HepG2 (cell line): Measurements from ENCODE around the gene CCNG1. TPM values are rescaled to one million over a fixed set of nuclear protein-coding genes. Genes with fewer than 3 reads are reported as not detected.

Source experiments
- AHR ChIP-seq: IDR thresholded peaks from 2 replicates; pipeline ENCODE4 v1.6.1; 2018; ENCODE audit warnings: missing genetic modification reagents, missing compliant biosample characterization
- FOXK2 ChIP-seq: fragments of 450-650 bp; IDR thresholded peaks from 2 replicates; pipeline ENCODE4 v1.6.1; 2016
- HOXA5 ChIP-seq: sonication (generic); formaldehyde crosslinking; IDR thresholded peaks from 2 replicates; pipeline ENCODE4 v1.4.0; 2020; ENCODE audit warnings: missing genetic modification reagents
- KDM3A ChIP-seq: IDR thresholded peaks from 2 replicates; pipeline ENCODE4 v1.6.1; 2018; ENCODE audit warnings: low read depth, missing compliant biosample characterization
- NFRKB ChIP-seq: fragments of 450-650 bp; IDR thresholded peaks from 2 replicates; pipeline ENCODE4 v1.6.1; 2017
- SP5 ChIP-seq: IDR thresholded peaks from 2 replicates; pipeline ENCODE4 v1.6.1; 2016; ENCODE audit warnings: low read depth, borderline replicate concordance
- TBL1XR1 ChIP-seq: fragments of 150-350 bp; IDR thresholded peaks from 2 replicates; pipeline ENCODE4 v1.6.1; 2014; ENCODE audit warnings: borderline replicate concordance, low read length; ENCODE audit not compliant: partially characterized antibody
- TBP ChIP-seq: sonication (generic); formaldehyde crosslinking; IDR thresholded peaks from 2 replicates; pipeline ENCODE4 v1.5.0; 2020; ENCODE audit warnings: missing genetic modification reagents
- U2AF2 ChIP-seq: fragments of 200-400 bp; formaldehyde crosslinking; IDR thresholded peaks from 2 replicates; pipeline ENCODE4 v1.6.1; 2017; ENCODE audit warnings: low read depth, mild to moderate bottlenecking, low read length
- ZBTB34 ChIP-seq: sonication (generic); formaldehyde crosslinking; IDR thresholded peaks from 2 replicates; pipeline ENCODE4 v1.8.0; 2022; ENCODE audit warnings: mild to moderate bottlenecking, missing genetic modification reagents
- ZFP36L2 ChIP-seq: sonication (generic); formaldehyde crosslinking; IDR thresholded peaks from 2 replicates; pipeline ENCODE4 v1.4.0; 2020; ENCODE audit warnings: missing genetic modification reagents
- ZFP37 ChIP-seq: sonication (generic); formaldehyde crosslinking; IDR thresholded peaks from 2 replicates; pipeline ENCODE4 v1.4.0; 2020; ENCODE audit warnings: missing genetic modification reagents, borderline replicate concordance
- ZFP41 ChIP-seq: sonication (generic); formaldehyde crosslinking; IDR thresholded peaks from 2 replicates; pipeline ENCODE4 v1.4.0; 2020; ENCODE audit warnings: mild to moderate bottlenecking, missing genetic modification reagents, borderline replicate concordance
- ZNF180 ChIP-seq: sonication (generic); formaldehyde crosslinking; IDR thresholded peaks from 2 replicates; pipeline ENCODE4 v1.4.0; 2020; ENCODE audit warnings: low read depth, missing genetic modification reagents, borderline replicate concordance
- ZNF20 ChIP-seq: sonication (generic); formaldehyde crosslinking; IDR thresholded peaks from 2 replicates; pipeline ENCODE4 v1.4.0; 2020; ENCODE audit warnings: mild to moderate bottlenecking, moderate library complexity, missing genetic modification reagents
- ZNF224 ChIP-seq: sonication (generic); formaldehyde crosslinking; IDR thresholded peaks from 2 replicates; pipeline ENCODE4 v1.5.0; 2020; ENCODE audit warnings: mild to moderate bottlenecking, missing genetic modification reagents
- ZNF557 ChIP-seq: sonication (generic); formaldehyde crosslinking; IDR thresholded peaks from 2 replicates; pipeline ENCODE4 v1.4.0; 2020; ENCODE audit warnings: missing genetic modification reagents
- ZNF709 ChIP-seq: sonication (generic); formaldehyde crosslinking; IDR thresholded peaks from 2 replicates; pipeline ENCODE4 v1.5.0; 2020; ENCODE audit warnings: mild to moderate bottlenecking, missing genetic modification reagents
- ZNF841 ChIP-seq: sonication (generic); formaldehyde crosslinking; IDR thresholded peaks from 2 replicates; pipeline ENCODE4 v1.8.1; 2023; ENCODE audit warnings: missing genetic modification reagents, borderline replicate concordance
- polyA plus RNA-seq, 8 experiments: library from polyadenylated mRNA; depleted of rRNA in 3 of 8; stranded (reverse) in 7 of 8; unstranded in 1 of 8; fragments of >200 nt; fragmentation: Illumina TruSeq in 4 of 8; extraction: Trizol in 4 of 8; gene quantifications; 2 replicates each; pipeline versions ENCODE4 v1.2.1 to v1.2.3, GENCODE V29; 2011 to 2016; ENCODE audit warnings: low read depth in 4 of 8, missing spikeins in 1 of 8, mixed read lengths in 1 of 8; ENCODE audit not compliant: insufficient read depth in 1 of 8
- total RNA-seq, 5 experiments: library from RNA; depleted of rRNA; stranded (reverse); fragments of >200 nt; fragmentation: Illumina TruSeq; extraction: Trizol; gene quantifications; 2 replicates each; pipeline ENCODE4 v1.2.3, GENCODE V29; 2016; ENCODE audit warnings: low read depth in 1 of 5
- TF ChIP-seq, protein P1 (sequence below): sonication (generic); formaldehyde crosslinking; IDR thresholded peaks from 2 replicates; pipeline ENCODE4 v1.5.1; 2020; ENCODE audit warnings: missing genetic modification reagents, mild to moderate bottlenecking, borderline replicate concordance
- TF ChIP-seq, protein P2 (sequence below): sonication (generic); formaldehyde crosslinking; IDR thresholded peaks from 2 replicates; pipeline ENCODE4 v1.4.0; 2020; ENCODE audit warnings: missing genetic modification reagents
- TF ChIP-seq, protein P3 (sequence below): sonication (generic); formaldehyde crosslinking; IDR thresholded peaks from 2 replicates; pipeline ENCODE4 v1.5.0; 2020; ENCODE audit warnings: mild to moderate bottlenecking, missing genetic modification reagents
- TF ChIP-seq, protein P4 (sequence below): IDR thresholded peaks from 2 replicates; pipeline ENCODE4 v1.6.1; 2016; ENCODE audit warnings: missing compliant biosample characterization, missing genetic modification reagents, borderline replicate concordance

The CCNG1 gene
- total and polyA plus RNA-seq, 2 of the 13 experiments (the other 11 are each of a cell fraction or from before 2014, with no cell fraction given): 181 to 353 TPM

DNA sequence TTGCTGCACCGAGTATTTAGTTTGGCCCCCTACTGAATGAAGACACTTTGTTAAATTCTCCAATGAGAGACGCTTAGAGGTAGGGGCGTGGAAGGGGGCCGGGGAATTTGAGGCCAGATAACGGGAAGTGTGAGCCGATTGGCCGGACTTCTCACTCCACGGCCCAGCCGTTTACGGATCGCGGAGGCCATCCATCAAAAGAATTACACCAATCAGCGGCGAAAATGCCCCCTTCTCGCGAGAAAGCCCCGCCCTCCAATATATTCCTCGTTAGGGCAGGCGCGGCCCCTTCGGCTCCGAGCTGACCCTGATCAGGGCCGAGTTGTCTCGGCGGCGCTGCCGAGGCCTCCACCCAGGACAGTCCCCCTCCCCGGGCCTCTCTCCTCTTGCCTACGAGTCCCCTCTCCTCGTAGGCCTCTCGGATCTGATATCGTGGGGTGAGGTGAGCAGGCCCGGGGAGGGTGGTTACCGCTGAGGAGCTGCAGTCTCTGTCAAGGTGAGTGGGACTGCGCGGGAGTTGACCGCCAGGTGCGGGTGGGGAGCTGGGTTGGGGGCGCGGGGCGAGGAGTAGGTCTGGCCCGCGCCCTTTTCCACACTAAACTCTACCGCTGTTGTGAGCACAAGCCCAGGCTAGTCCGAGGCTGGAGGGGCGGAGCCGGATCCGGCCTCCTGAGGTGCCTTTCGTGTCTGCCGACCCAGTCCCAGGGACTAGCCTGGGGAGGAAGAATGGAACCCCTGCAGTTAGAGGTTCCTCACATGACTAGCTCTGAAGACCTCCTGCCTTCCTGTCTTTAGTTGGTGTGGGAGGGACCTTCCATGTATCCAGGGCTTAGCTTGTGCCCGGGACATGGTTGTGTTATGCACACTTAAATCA lies at the start of gene CCNG1 (continued):
- TF ChIP-seq, protein P1, sequence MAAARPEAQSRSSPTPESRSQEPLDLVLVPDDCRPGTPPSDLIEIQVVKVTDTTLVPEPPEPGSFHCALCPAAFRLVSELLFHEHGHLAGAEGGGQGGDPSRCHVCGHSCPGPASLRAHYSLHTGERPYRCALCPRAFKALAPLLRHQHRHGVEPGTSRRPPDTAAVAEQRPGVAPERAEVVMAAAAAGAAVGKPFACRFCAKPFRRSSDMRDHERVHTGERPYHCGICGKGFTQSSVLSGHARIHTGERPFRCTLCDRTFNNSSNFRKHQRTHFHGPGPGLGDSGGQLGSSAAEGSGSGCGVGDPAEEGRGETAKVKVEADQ (CRISPR knock-in tag): peak; percentile 58; the same call in 1 of the 2 replicates
- TF ChIP-seq ZFP41 (CRISPR knock-in tag) (no peak), U2AF2 (no peak), FOXK2 (no peak), ZNF557 (CRISPR knock-in tag) (no peak), AHR (no peak), HOXA5 (CRISPR knock-in tag) (peak; percentile 73; the same call in 1 of the 2 replicates), TBL1XR1 (no peak), ZNF224 (no peak), SP5 (peak; percentile 64; the same call in 1 of the 2 replicates), ZNF709 (peak; percentile 85; the same call in 1 of the 2 replicates), ZBTB34 (CRISPR knock-in tag) (no peak), KDM3A (peak; percentile 51; the same call in 1 of the 2 replicates), ZFP37 (CRISPR knock-in tag) (no peak), TBP (CRISPR knock-in tag) (no peak), ZNF20 (CRISPR knock-in tag) (no peak), NFRKB (no peak), ZNF841 (CRISPR knock-in tag) (no peak), ZFP36L2 (CRISPR knock-in tag) (no peak), ZNF180 (CRISPR knock-in tag) (no peak)
- TF ChIP-seq, protein P2, sequence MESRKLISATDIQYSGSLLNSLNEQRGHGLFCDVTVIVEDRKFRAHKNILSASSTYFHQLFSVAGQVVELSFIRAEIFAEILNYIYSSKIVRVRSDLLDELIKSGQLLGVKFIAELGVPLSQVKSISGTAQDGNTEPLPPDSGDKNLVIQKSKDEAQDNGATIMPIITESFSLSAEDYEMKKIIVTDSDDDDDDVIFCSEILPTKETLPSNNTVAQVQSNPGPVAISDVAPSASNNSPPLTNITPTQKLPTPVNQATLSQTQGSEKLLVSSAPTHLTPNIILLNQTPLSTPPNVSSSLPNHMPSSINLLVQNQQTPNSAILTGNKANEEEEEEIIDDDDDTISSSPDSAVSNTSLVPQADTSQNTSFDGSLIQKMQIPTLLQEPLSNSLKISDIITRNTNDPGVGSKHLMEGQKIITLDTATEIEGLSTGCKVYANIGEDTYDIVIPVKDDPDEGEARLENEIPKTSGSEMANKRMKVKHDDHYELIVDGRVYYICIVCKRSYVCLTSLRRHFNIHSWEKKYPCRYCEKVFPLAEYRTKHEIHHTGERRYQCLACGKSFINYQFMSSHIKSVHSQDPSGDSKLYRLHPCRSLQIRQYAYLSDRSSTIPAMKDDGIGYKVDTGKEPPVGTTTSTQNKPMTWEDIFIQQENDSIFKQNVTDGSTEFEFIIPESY (CRISPR knock-in tag): no peak
- TF ChIP-seq, protein P3, sequence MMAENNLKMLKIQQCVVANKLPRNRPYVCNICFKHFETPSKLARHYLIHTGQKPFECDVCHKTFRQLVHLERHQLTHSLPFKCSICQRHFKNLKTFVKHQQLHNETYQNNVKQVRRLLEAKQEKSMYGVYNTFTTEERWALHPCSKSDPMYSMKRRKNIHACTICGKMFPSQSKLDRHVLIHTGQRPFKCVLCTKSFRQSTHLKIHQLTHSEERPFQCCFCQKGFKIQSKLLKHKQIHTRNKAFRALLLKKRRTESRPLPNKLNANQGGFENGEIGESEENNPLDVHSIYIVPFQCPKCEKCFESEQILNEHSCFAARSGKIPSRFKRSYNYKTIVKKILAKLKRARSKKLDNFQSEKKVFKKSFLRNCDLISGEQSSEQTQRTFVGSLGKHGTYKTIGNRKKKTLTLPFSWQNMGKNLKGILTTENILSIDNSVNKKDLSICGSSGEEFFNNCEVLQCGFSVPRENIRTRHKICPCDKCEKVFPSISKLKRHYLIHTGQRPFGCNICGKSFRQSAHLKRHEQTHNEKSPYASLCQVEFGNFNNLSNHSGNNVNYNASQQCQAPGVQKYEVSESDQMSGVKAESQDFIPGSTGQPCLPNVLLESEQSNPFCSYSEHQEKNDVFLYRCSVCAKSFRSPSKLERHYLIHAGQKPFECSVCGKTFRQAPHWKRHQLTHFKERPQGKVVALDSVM (CRISPR knock-in tag): peak; percentile 51; the same call in 1 of the 2 replicates
- TF ChIP-seq, protein P4, sequence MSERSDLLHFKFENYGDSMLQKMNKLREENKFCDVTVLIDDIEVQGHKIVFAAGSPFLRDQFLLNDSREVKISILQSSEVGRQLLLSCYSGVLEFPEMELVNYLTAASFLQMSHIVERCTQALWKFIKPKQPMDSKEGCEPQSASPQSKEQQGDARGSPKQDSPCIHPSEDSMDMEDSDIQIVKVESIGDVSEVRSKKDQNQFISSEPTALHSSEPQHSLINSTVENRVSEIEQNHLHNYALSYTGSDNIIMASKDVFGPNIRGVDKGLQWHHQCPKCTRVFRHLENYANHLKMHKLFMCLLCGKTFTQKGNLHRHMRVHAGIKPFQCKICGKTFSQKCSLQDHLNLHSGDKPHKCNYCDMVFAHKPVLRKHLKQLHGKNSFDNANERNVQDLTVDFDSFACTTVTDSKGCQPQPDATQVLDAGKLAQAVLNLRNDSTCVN (CRISPR knock-in tag): no peak
